H1 (cell line): ENCODE data around the gene PIEZO1. TPM values are rescaled to one million over a fixed set of nuclear protein-coding genes. Genes with fewer than 3 reads are reported as not detected.

Experiments used
- CTCF ChIA-PET: fragments of 300-600 bp; sonication (Branson Sonifier 250); formaldehyde crosslinking; loops from one replicate; lab custom pipeline; 2021; ENCODE audit not compliant: partially characterized antibody; lab: Charles Lee
- POLR2A ChIA-PET: fragments of 300-600 bp; sonication (Branson Sonifier 250); formaldehyde crosslinking; loops from one replicate; lab custom pipeline; 2021; ENCODE audit warnings: inconsistent platforms; ENCODE audit not compliant: partially characterized antibody; lab: Charles Lee
- DNase-seq, 2 experiments: peaks; one replicate each; pipeline versions ENCODE4 v3.0.0 to v3.0.0-alpha.2; 2010 to 2022; ENCODE audit warnings: low spot score in 2 of 2, low read depth in 1 of 2, mixed read lengths in 1 of 2
- FAIRE-seq: peaks from 2 replicates; lab custom pipeline; 2011; peaks lifted over from hg19 to GRCh38; lab: Jason Lieb, UNC
- H2AFZ ChIP-seq: 2 replicates; pipeline ENCODE4 v1.8.1; 2012; ENCODE audit warnings: low read length, inconsistent platforms
- H2AK5ac ChIP-seq: 2 replicates; pipeline ENCODE4 v1.6.1; 2013; ENCODE audit warnings: low read depth, low read length
- H2BK120ac ChIP-seq: replicated peaks from 2 replicates; pipeline ENCODE3; 2013; ENCODE audit warnings: low read depth, low read length, inconsistent platforms
- H2BK12ac ChIP-seq: 2 replicates; pipeline ENCODE4 v1.6.1; 2013; ENCODE audit warnings: low read depth, low read length
- H2BK15ac ChIP-seq: 2 replicates; pipeline ENCODE4 v1.6.1; 2013; ENCODE audit warnings: low read length
- H2BK20ac ChIP-seq: 2 replicates; pipeline ENCODE4 v1.6.1; 2013; ENCODE audit warnings: low read length
- H2BK5ac ChIP-seq: 2 replicates; pipeline ENCODE4 v1.6.1; 2013; ENCODE audit warnings: low read depth, low read length
- H3K14ac ChIP-seq: 2 replicates; pipeline ENCODE4 v1.6.1; 2013; ENCODE audit warnings: inconsistent platforms; ENCODE audit not compliant: insufficient read length
- H3K18ac ChIP-seq: 2 replicates; pipeline ENCODE4 v1.6.1; 2013; ENCODE audit warnings: low read length; ENCODE audit errors: extremely low read depth
- H3K23ac ChIP-seq: 2 replicates; pipeline ENCODE4 v1.6.1; 2013; ENCODE audit warnings: inconsistent platforms; ENCODE audit not compliant: insufficient read length
- H3K23me2 ChIP-seq: 2 replicates; pipeline ENCODE4 v1.6.1; 2013; ENCODE audit warnings: low read depth, low read length
- H3K27ac ChIP-seq: 2 replicates; pipeline ENCODE4 v1.6.1; 2011; ENCODE audit warnings: low read depth, low read length, inconsistent platforms
- H3K27me3 ChIP-seq, 4 experiments: replicated peaks in 1 of 4; 1 replicate in 1 of 4; 2 replicates in 3 of 4; pipeline versions ENCODE4 v1.6.1 to v1.8.1; 2011 to 2013; ENCODE audit warnings: low read length in 3 of 4, mild to moderate bottlenecking in 3 of 4, inconsistent platforms in 2 of 4, mixed read lengths in 2 of 4, moderate library complexity in 1 of 4; ENCODE audit not compliant: control insufficient read depth in 3 of 4, insufficient read depth in 3 of 4; ENCODE audit errors: extremely low read depth in 1 of 4
- H3K36me3 ChIP-seq, 4 experiments: 2 replicates each; pipeline versions ENCODE4 v1.6.1 to v1.8.1; 2011 to 2013; ENCODE audit warnings: mild to moderate bottlenecking in 4 of 4, low read length in 3 of 4, moderate library complexity in 2 of 4, control low read depth in 1 of 4, inconsistent platforms in 1 of 4; ENCODE audit not compliant: insufficient read depth in 4 of 4, control insufficient read depth in 2 of 4
- H3K4ac ChIP-seq: replicated peaks from 2 replicates; pipeline ENCODE3; 2013; ENCODE audit warnings: low read length, low read depth, mixed read lengths, inconsistent platforms; ENCODE audit not compliant: insufficient read length
- H3K4me1 ChIP-seq, 4 experiments: replicated peaks in 1 of 4; 1 replicate in 1 of 4; 2 replicates in 3 of 4; pipeline versions ENCODE4 v1.6.1 to v1.8.1; 2011 to 2013; ENCODE audit warnings: low read length in 3 of 4, inconsistent platforms in 2 of 4, mixed read lengths in 1 of 4; ENCODE audit not compliant: insufficient read depth in 4 of 4, control insufficient read depth in 3 of 4
- H3K4me2 ChIP-seq, 2 experiments: 2 replicates each; pipeline versions ENCODE4 v1.6.1 to v1.8.1; 2011 to 2013; ENCODE audit warnings: low read depth in 2 of 2, low read length in 2 of 2, control low read depth in 1 of 2, inconsistent platforms in 1 of 2, mild to moderate bottlenecking in 1 of 2; ENCODE audit not compliant: insufficient read depth in 1 of 2
- H3K4me3 ChIP-seq, 4 experiments: fragments of 200-600, 300-600 bp in 1 of 4; sonication (generic), shearing (Covaris generic), sonication (Bioruptor Twin) in 1 of 4; 2 replicates each; pipeline versions ENCODE4 v1.5.1 to v1.8.1; 2011 to 2016; ENCODE audit warnings: low read length in 4 of 4, low read depth in 3 of 4, control low read depth in 2 of 4, inconsistent platforms in 2 of 4, mild to moderate bottlenecking in 2 of 4, mixed read lengths in 1 of 4, moderate library complexity in 1 of 4; ENCODE audit not compliant: insufficient read depth in 2 of 4; ENCODE audit errors: extremely low read depth in 1 of 4
- H3K56ac ChIP-seq: replicated peaks from 2 replicates; pipeline ENCODE3; 2013; ENCODE audit warnings: low read depth, mild to moderate bottlenecking, mixed read lengths, low read length, inconsistent platforms; ENCODE audit not compliant: insufficient read length
- H3K79me1 ChIP-seq: 2 replicates; pipeline ENCODE4 v1.6.1; 2013; ENCODE audit warnings: low read depth, low read length, control low read depth
- H3K79me2 ChIP-seq, 2 experiments: 2 replicates each; pipeline versions ENCODE4 v1.6.1 to v1.8.1; 2012 to 2013; ENCODE audit warnings: low read length in 2 of 2, mild to moderate bottlenecking in 2 of 2, inconsistent platforms in 1 of 2; ENCODE audit not compliant: insufficient read depth in 2 of 2, control insufficient read depth in 1 of 2
- H3K9ac ChIP-seq, 4 experiments: replicated peaks in 1 of 4; 1 replicate in 1 of 4; 2 replicates in 3 of 4; pipeline versions ENCODE4 v1.6.1 to v1.8.1; 2011 to 2013; ENCODE audit warnings: low read depth in 3 of 4, low read length in 3 of 4, control low read depth in 2 of 4, mild to moderate bottlenecking in 2 of 4, moderate library complexity in 2 of 4, inconsistent platforms in 1 of 4; ENCODE audit errors: extremely low read depth in 1 of 4
- H3K9me3 ChIP-seq, 2 experiments: 2 replicates each; pipeline versions ENCODE4 v1.6.1 to v1.8.1; 2012 to 2013; ENCODE audit warnings: mild to moderate bottlenecking in 2 of 2, moderate library complexity in 2 of 2, control low read depth in 1 of 2, inconsistent platforms in 1 of 2, low read depth in 1 of 2, low read length in 1 of 2, mixed read lengths in 1 of 2; ENCODE audit not compliant: insufficient read depth in 2 of 2
- H4K20me1 ChIP-seq, 2 experiments: replicated peaks in 1 of 2; 2 replicates each; pipeline versions ENCODE3 to v1.8.1; 2011 to 2013; ENCODE audit warnings: inconsistent platforms in 2 of 2, low read length in 2 of 2, mild to moderate bottlenecking in 1 of 2; ENCODE audit not compliant: insufficient read depth in 2 of 2, control insufficient read depth in 1 of 2
- H4K5ac ChIP-seq: 2 replicates; pipeline ENCODE4 v1.6.1; 2013; ENCODE audit warnings: low read length, low read depth, mixed read lengths, inconsistent platforms; ENCODE audit not compliant: insufficient read length
- H4K8ac ChIP-seq: 2 replicates; pipeline ENCODE4 v1.8.0; 2013; ENCODE audit warnings: mild to moderate bottlenecking, moderate library complexity, low read length, inconsistent platforms; ENCODE audit not compliant: insufficient read depth; ENCODE audit errors: extremely low read depth
- H4K91ac ChIP-seq: replicated peaks from 2 replicates; pipeline ENCODE3; 2013; ENCODE audit warnings: low read length, mixed read lengths, inconsistent platforms; ENCODE audit not compliant: insufficient read length
- ASH2L ChIP-seq: fragments of 200-600, 300-600 bp; sonication (generic); IDR thresholded peaks from one replicate; pipeline ENCODE4 v1.7.1; 2017; ENCODE audit warnings: low read length
- CREB1 ChIP-seq: IDR thresholded peaks from 2 replicates; pipeline ENCODE4 v1.6.1; 2012; ENCODE audit warnings: inconsistent platforms
- EP300 ChIP-seq, 2 experiments: IDR thresholded peaks; 1 replicate in 1 of 2; 2 replicates in 1 of 2; pipeline ENCODE4 v1.6.1; 2011 to 2012; ENCODE audit warnings: low read depth in 2 of 2, low read length in 2 of 2, mild to moderate bottlenecking in 2 of 2, borderline replicate concordance in 1 of 2, inconsistent platforms in 1 of 2, moderate library complexity in 1 of 2
- KDM1A ChIP-seq: fragments of 200-600, 300-600 bp; sonication (generic); IDR thresholded peaks from 2 replicates; pipeline ENCODE4 v1.7.1; 2016; ENCODE audit warnings: mild to moderate bottlenecking, low read length, borderline replicate concordance
- KDM5A ChIP-seq: fragments of 200-600 bp; IDR thresholded peaks from 2 replicates; pipeline ENCODE4 v1.7.1; 2012; ENCODE audit warnings: mild to moderate bottlenecking, low read length, inconsistent platforms, mixed read lengths
- MAX ChIP-seq: IDR thresholded peaks from 2 replicates; pipeline ENCODE4 v1.6.1; 2012; ENCODE audit warnings: inconsistent platforms
- PHF8 ChIP-seq: fragments of 200-600 bp; sonication (generic); conservative IDR thresholded peaks from 2 replicates; pipeline ENCODE4 v1.7.1; 2012; ENCODE audit warnings: low read depth, mild to moderate bottlenecking, inconsistent platforms, low read length, moderate library complexity
- RAD21 ChIP-seq, 2 experiments: IDR thresholded peaks in 1 of 2; conservative IDR thresholded peaks in 1 of 2; 2 replicates each; pipeline ENCODE4 v1.6.1; 2011; ENCODE audit warnings: low read depth in 2 of 2, low read length in 2 of 2, improper control_type of control experiment in 1 of 2, inconsistent platforms in 1 of 2, mild to moderate bottlenecking in 1 of 2, moderate library complexity in 1 of 2
- RNF2 ChIP-seq: fragments of 200-900, 300-1000 bp; sonication (generic); IDR thresholded peaks from 2 replicates; pipeline ENCODE4 v1.7.1; 2016; ENCODE audit warnings: borderline replicate concordance, low read depth, mild to moderate bottlenecking, antibody characterized with exemption, low read length; ENCODE audit not compliant: poor library complexity, severe bottlenecking; ENCODE audit errors: missing control alignments
- SP1 ChIP-seq: IDR thresholded peaks from 2 replicates; pipeline ENCODE4 v1.6.1; 2011; ENCODE audit warnings: low read depth, low read length
- USF2 ChIP-seq: IDR thresholded peaks from 2 replicates; pipeline ENCODE4 v1.6.1; 2011; ENCODE audit warnings: low read length, improper control_type of control experiment
- WGBS, 2 experiments: shearing (Covaris generic) in 1 of 2; methylation state at CpG; one replicate each; pipeline versions ENCODE4 v1.1.6 to v1.1.7; 2013 to 2015; ENCODE audit warnings: low lambda C conversion rate in 2 of 2, mixed read lengths in 2 of 2, inconsistent platforms in 1 of 2, low coverage in 1 of 2, missing lambda C conversion rate in 1 of 2; ENCODE audit not compliant: insufficient replicate concordance in 2 of 2, insufficient coverage in 1 of 2, insufficient read length in 1 of 2; ENCODE audit errors: extremely low coverage in 1 of 2, missing lambda C conversion rate in 1 of 2; 5-methylcytosine and 5-hydroxymethylcytosine counted together
- polyA plus RNA-seq, 7 experiments: library from polyadenylated mRNA; depleted of rRNA in 3 of 7; stranded (reverse) in 5 of 7; unstranded in 2 of 7; fragments of >200 nt in 5 of 7; fragments of 200-250 nt in 2 of 7; gene quantifications; 1 replicate in 5 of 7; 2 replicates in 1 of 7; 4 replicates in 1 of 7; pipeline versions ENCODE4 v1.2.1 to v1.2.3, GENCODE V29; 2011 to 2013; ENCODE audit warnings: missing spikeins in 2 of 7, mixed read lengths in 2 of 7
- total RNA-seq: library from RNA; stranded (reverse); fragmentation: NEBNext Ultra II Directional; extraction: Animal tissue kit (Norgen Biotek cat#: 25700); gene quantifications from 2 replicates; pipeline ENCODE4 v1.2.1, GENCODE V29; 2021

The PIEZO1 gene
- total and polyA plus RNA-seq, 2 of the 8 experiments (the other 6 are each of a cell fraction or from before 2014, with no cell fraction given): 42.3 to 67.5 TPM

- H4K8ac ChIP-seq: no peak overlapping the region; the same call in none of the 2 replicates
- H2BK5ac ChIP-seq: no peak overlapping the region
- POLR2A ChIA-PET: interaction anchor here (0.6 to 1.6 kb wide), 3 partner anchors 8 to 60 kb away, joined by 3 to 6 read pairs (median 3); partner anchors contain the start of genes CTU2 and IL17C
- DNase-seq: no peak
- no peak overlapping the region for H4K91ac ChIP-seq
- no peak overlapping the region for H2AK5ac ChIP-seq
- H4K20me1 ChIP-seq: peaks cover 2 to 4% of the 10 kb centered on the region in 2 experiments
- no peak for FAIRE-seq
- H3K18ac ChIP-seq: no peak overlapping the region
- H3K27me3 ChIP-seq: no peaks in the 10 kb centered on the region
- H2BK120ac ChIP-seq: no peak overlapping the region
- WGBS, 2 experiments: 95% methylated on average over 18 of the region's 25 CpGs; no CpG with 5 or more reads in 1 of the 2 experiments
- CTCF ChIA-PET: interaction anchor here (0.7 to 6.5 kb wide), 12 partner anchors 9 to 154 kb away, joined by 3 to 37 read pairs (median 4); no protein-coding TSS in a partner anchor
- peaks cover 0 to 15% (median 4%) of the 10 kb centered on the region in 4 experiments; a peak in 4 of 8 replicates for H3K36me3 ChIP-seq
- no peaks in the 10 kb centered on the region for H3K23me2 ChIP-seq
- H3K23ac ChIP-seq: no peak overlapping the region
- no peak overlapping the region for H4K5ac ChIP-seq
- no peaks in the 10 kb centered on the region for H3K9me3 ChIP-seq
- peaks cover 0 to under 1% of the 10 kb centered on the region in 2 experiments; a peak in 1 of 4 replicates for H3K79me2 ChIP-seq
- no peak overlapping the region for H2BK12ac ChIP-seq
- H2AFZ ChIP-seq: no peak overlapping the region
- no peak overlapping the region for H3K4me2 ChIP-seq
- H3K4ac ChIP-seq: no peak overlapping the region
- H3K56ac ChIP-seq: no peak overlapping the region
- no peak overlapping the region for H2BK15ac ChIP-seq
- no peak overlapping the region for H3K27ac ChIP-seq
- no peak overlapping the region for H3K14ac ChIP-seq
- H3K9ac ChIP-seq: no peak overlapping the region
- H2BK20ac ChIP-seq: no peak overlapping the region
- H3K4me1 ChIP-seq: no peaks in the 10 kb centered on the region
- H3K4me3 ChIP-seq: no peak overlapping the region
- peaks cover 6% of the 10 kb centered on the region; the same call in 1 of the 2 replicates for H3K79me1 ChIP-seq
- no peak for TF ChIP-seq RAD21 (IDR thresholded peaks at IDR 0.05 in 1 of 2, conservative IDR thresholded peaks at IDR 0.05 in 1 of 2; ENCODE audit: low read depth in 2 of 2, low read length in 2 of 2)
- no peak for TF ChIP-seq MAX
- no peak for TF ChIP-seq KDM5A
- no peak for TF ChIP-seq EP300 (IDR thresholded peaks at IDR 0.05; ENCODE audit: borderline replicate concordance in 1 of 2, low read depth in 2 of 2, low read length in 2 of 2)
- no peak for TF ChIP-seq USF2
- TF ChIP-seq SP1: no peak
- no peak for TF ChIP-seq RNF2
- TF ChIP-seq KDM1A: no peak
- TF ChIP-seq ASH2L: no peak
- TF ChIP-seq CREB1: no peak
- TF ChIP-seq PHF8: no peak
These were observed 86.4 kb downstream of the PIEZO1 start for GRCh38 chr16:88698646-88699045.
